Fibroblast of skin of right quadriceps (primary cell): ENCODE data around the gene SLX4.

ENCODE experiments used
- DNase-seq: peaks from one replicate; pipeline ENCODE4 v3.0.0-alpha.2; 2013

The SLX4 gene

GRCh38 chr16:3599121-3599520 is 12.3 kb downstream of the SLX4 start:
- DNase-seq = no peak

GRCh38 chr16:3598236-3598635 is 13.2 kb downstream of the SLX4 start:
- DNase-seq = no peak

GRCh38 chr16:3597676-3598075 is 13.7 kb downstream of the SLX4 start:
- DNase-seq = no peak

GRCh38 chr16:3597226-3597625 is 14.2 kb downstream of the SLX4 start:
- no peak for DNase-seq

- DNase-seq = no peak
Observed at GRCh38 chr16:3596101-3596861, 15.1 kb downstream of the SLX4 start.

- DNase-seq = no peak
Observed at GRCh38 chr16:3595521-3596021, 15.8 kb downstream of the SLX4 start.

GRCh38 chr16:3595110-3595486 is 16.3 kb downstream of the SLX4 start:
- DNase-seq = no peak

GRCh38 chr16:3594316-3595109 is 16.9 kb downstream of the SLX4 start:
- no peak for DNase-seq

- no peak for DNase-seq
Observed at GRCh38 chr16:3592559-3592958, 18.8 kb downstream of the SLX4 start.

GRCh38 chr16:3591991-3592390 is 19.4 kb downstream of the SLX4 start:
- DNase-seq = no peak

- DNase-seq = no peak
Observed at GRCh38 chr16:3591436-3591803, 20.0 kb downstream of the SLX4 start.

- DNase-seq = no peak
Observed at GRCh38 chr16:3590736-3591435, 20.5 kb downstream of the SLX4 start.

GRCh38 chr16:3589991-3590701 is 21.3 kb downstream of the SLX4 start:
- no peak for DNase-seq

- no peak for DNase-seq
Observed at GRCh38 chr16:3589441-3589921, 21.9 kb downstream of the SLX4 start.

- no peak for DNase-seq
Observed at GRCh38 chr16:3589001-3589400, 22.4 kb downstream of the SLX4 start.

- no peak for DNase-seq
Observed at GRCh38 chr16:3587547-3588110, 23.8 kb downstream of the SLX4 start.

GRCh38 chr16:3584412-3584811 is 27.0 kb downstream of the SLX4 start:
- DNase-seq = no peak

- no peak for DNase-seq
Observed at GRCh38 chr16:3583303-3584038, 27.9 kb downstream of the SLX4 start.

GRCh38 chr16:3582276-3583165 is 28.9 kb downstream of the SLX4 start:
- DNase-seq = no peak

GRCh38 chr16:3581392-3581791 is 30.0 kb downstream of the SLX4 start:
- DNase-seq = no peak

GRCh38 chr16:3580686-3581085 is 30.7 kb downstream of the SLX4 start:
- DNase-seq = peak; percentile 42
